ENCODE measurements around the gene MEF2A.

MEF2A gene

DNA sequence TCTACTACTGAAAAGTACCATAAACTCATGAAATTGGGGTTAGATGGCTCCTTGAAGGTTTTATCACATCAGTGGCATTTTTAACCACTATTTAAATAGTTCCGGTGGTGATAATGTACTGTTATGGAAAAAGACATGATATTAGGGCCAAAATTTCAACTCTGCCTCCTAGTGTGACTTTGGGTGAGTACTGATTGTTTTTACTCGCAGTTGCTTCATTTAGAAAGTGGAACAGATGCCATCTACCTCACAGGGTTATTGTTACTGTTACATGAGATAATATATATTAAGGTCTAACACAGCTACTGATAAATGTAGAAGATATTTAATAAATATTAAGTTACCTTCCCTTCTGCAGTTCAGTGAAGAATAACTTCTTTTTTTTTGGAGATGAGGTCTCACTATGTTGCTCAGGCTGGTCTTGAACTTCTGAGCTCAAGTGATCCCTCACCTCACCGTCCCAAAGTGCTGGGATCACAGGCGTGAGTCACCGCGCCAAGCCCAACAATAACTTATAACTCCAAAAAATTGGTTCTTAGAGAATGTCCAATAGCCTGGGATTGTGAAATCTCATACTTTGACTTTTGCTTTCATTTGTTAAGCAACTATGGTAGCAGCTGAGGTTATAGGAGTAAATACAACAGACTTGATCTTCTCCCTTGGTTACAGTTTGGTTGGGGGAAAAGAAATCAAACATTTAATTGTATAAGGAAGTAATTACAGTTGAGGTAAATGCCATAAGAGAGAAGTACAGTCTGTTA is 48.3 kb downstream of the MEF2A start:
- no peak for ATAC-seq
- TF ChIP-seq, protein P1, sequence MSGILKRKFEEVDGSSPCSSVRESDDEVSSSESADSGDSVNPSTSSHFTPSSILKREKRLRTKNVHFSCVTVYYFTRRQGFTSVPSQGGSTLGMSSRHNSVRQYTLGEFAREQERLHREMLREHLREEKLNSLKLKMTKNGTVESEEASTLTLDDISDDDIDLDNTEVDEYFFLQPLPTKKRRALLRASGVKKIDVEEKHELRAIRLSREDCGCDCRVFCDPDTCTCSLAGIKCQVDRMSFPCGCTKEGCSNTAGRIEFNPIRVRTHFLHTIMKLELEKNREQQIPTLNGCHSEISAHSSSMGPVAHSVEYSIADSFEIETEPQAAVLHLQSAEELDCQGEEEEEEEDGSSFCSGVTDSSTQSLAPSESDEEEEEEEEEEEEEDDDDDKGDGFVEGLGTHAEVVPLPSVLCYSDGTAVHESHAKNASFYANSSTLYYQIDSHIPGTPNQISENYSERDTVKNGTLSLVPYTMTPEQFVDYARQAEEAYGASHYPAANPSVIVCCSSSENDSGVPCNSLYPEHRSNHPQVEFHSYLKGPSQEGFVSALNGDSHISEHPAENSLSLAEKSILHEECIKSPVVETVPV (CRISPR knock-in tag; IDR thresholded peaks at IDR 0.05) = no peak
- TF ChIP-seq POU6F1 (CRISPR knock-in tag; IDR thresholded peaks at IDR 0.05; ENCODE audit: borderline replicate concordance, low read depth) = no peak
- no peak for TF ChIP-seq ZNF8 (CRISPR knock-in tag; IDR thresholded peaks at IDR 0.05)

GRCh38 chr15:99614749-99615288 is 49.0 kb downstream of the MEF2A start:
- ATAC-seq = no peak; the same call in 2 of the 3 replicates
- no peak for TF ChIP-seq ZFP30 (CRISPR knock-in tag; IDR thresholded peaks at IDR 0.05)
- no peak for TF ChIP-seq ZNF70 (CRISPR knock-in tag; IDR thresholded peaks at IDR 0.05)
- TF ChIP-seq ESRRG (CRISPR knock-in tag; IDR thresholded peaks at IDR 0.05) = no peak
- no peak for TF ChIP-seq ZC3H10 (CRISPR knock-in tag; IDR thresholded peaks at IDR 0.05)
- no peak for TF ChIP-seq TSHZ2 (CRISPR knock-in tag; IDR thresholded peaks at IDR 0.05)
- TF ChIP-seq BACH2 (CRISPR knock-in tag; IDR thresholded peaks at IDR 0.05; ENCODE audit: borderline replicate concordance) = no peak
- TF ChIP-seq ISL1 (CRISPR knock-in tag; IDR thresholded peaks at IDR 0.05) = no peak
- TF ChIP-seq CSDC2 (CRISPR knock-in tag; IDR thresholded peaks at IDR 0.05) = no peak
- TF ChIP-seq OSR1 (CRISPR knock-in tag; IDR thresholded peaks at IDR 0.05) = no peak
- TF ChIP-seq SNAI2 (CRISPR knock-in tag; IDR thresholded peaks at IDR 0.05) = no peak
- TF ChIP-seq ZNF8 (CRISPR knock-in tag; IDR thresholded peaks at IDR 0.05) = no peak
- TF ChIP-seq, protein P1 (CRISPR knock-in tag; IDR thresholded peaks at IDR 0.05) = no peak
- TF ChIP-seq TOX (CRISPR knock-in tag; IDR thresholded peaks at IDR 0.05; ENCODE audit: borderline replicate concordance) = no peak

DNA sequence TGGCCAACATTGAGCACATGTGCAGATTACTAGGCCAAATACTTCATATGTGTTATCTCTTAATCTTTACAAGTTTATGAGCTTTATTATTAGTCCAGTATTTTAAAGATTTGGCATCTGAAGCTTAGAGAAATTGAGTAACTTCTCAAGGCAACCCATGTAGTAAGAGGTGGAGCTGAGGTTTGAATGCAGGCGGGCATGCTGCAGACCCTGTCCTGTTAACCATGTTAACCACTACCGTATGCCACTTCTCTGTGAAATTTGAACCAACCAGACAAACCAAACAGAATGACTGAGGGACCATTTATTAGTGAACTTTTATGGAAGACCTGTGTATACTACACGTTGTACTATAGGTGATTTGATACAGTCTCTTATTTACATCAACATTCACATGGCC is 49.7 kb downstream of the MEF2A start:
- ATAC-seq = no peak

More for the DNA sequence above, 49.7 kb downstream of the MEF2A start:
- no peak for TF ChIP-seq CSDC2 (CRISPR knock-in tag; IDR thresholded peaks at IDR 0.05)
- no peak for TF ChIP-seq ESRRG (CRISPR knock-in tag; IDR thresholded peaks at IDR 0.05)
- TF ChIP-seq TCF4 (CRISPR knock-in tag; IDR thresholded peaks at IDR 0.05; ENCODE audit: borderline replicate concordance) = no peak
- no peak for TF ChIP-seq POU6F1 (CRISPR knock-in tag; IDR thresholded peaks at IDR 0.05; ENCODE audit: borderline replicate concordance, low read depth)
- TF ChIP-seq TOX (CRISPR knock-in tag; IDR thresholded peaks at IDR 0.05; ENCODE audit: borderline replicate concordance) = no peak
- TF ChIP-seq, protein P2, sequence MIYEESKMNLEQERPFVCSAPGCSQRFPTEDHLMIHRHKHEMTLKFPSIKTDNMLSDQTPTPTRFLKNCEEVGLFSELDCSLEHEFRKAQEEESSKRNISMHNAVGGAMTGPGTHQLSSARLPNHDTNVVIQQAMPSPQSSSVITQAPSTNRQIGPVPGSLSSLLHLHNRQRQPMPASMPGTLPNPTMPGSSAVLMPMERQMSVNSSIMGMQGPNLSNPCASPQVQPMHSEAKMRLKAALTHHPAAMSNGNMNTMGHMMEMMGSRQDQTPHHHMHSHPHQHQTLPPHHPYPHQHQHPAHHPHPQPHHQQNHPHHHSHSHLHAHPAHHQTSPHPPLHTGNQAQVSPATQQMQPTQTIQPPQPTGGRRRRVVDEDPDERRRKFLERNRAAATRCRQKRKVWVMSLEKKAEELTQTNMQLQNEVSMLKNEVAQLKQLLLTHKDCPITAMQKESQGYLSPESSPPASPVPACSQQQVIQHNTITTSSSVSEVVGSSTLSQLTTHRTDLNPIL (CRISPR knock-in tag; IDR thresholded peaks at IDR 0.05; ENCODE audit: low read depth) = no peak
- TF ChIP-seq SNAI2 (CRISPR knock-in tag; IDR thresholded peaks at IDR 0.05) = no peak
- TF ChIP-seq, protein P1 (CRISPR knock-in tag; IDR thresholded peaks at IDR 0.05) = no peak
